HG02970 (cell line): ENCODE measurements around the gene PAK6.

ENCODE experiments used
- ATAC-seq: cut with Tn5 transposase; IDR thresholded peaks from one replicate; pipeline ENCODE4 v1.9.1; 2021; ENCODE audit warnings: mild to moderate bottlenecking, moderate library complexity, moderate number of reproducible peaks; ENCODE audit not compliant: unreplicated experiment, low FRiP score

PAK6 gene

GRCh38 chr15:40274350-40275274 lies 35.7 kb downstream of the PAK6 start:
- ATAC-seq: no peak

- ATAC-seq: no peak
Observed at GRCh38 chr15:40275523-40275922, 36.7 kb downstream of the PAK6 start.

GRCh38 chr15:40275954-40276353 lies 37.1 kb downstream of the PAK6 start:
- no peak for ATAC-seq

GRCh38 chr15:40276927-40277326 lies 38.1 kb downstream of the PAK6 start:
- no peak for ATAC-seq

GRCh38 chr15:40277471-40277870 lies 38.6 kb downstream of the PAK6 start:
- ATAC-seq: no peak

- ATAC-seq: no peak
Observed at GRCh38 chr15:40278026-40278425, 39.2 kb downstream of the PAK6 start.

- no peak for ATAC-seq
Observed at GRCh38 chr15:40279437-40280141, 40.7 kb downstream of the PAK6 start.

GRCh38 chr15:40280260-40281056 lies 41.6 kb downstream of the PAK6 start:
- ATAC-seq: no peak

GRCh38 chr15:40281057-40281800 lies 42.4 kb downstream of the PAK6 start:
- no peak for ATAC-seq

GRCh38 chr15:40281801-40282146 lies 42.9 kb downstream of the PAK6 start:
- ATAC-seq: no peak

- no peak for ATAC-seq
Observed at GRCh38 chr15:40282147-40282868, 43.4 kb downstream of the PAK6 start.

- no peak for ATAC-seq
Observed at GRCh38 chr15:40282869-40283614, 44.2 kb downstream of the PAK6 start, which contains the start of gene ANKRD63. TSS of gene ANKRD63 (minus strand) at chr15:40283064. CDS start at chr15:40282586, 478 bp downstream.

GRCh38 chr15:40283615-40284300 lies 44.9 kb downstream of the PAK6 start:
- no peak for ATAC-seq

GRCh38 chr15:40285151-40285550 lies 46.3 kb downstream of the PAK6 start:
- ATAC-seq: no peak

GRCh38 chr15:40285554-40286011 lies 46.7 kb downstream of the PAK6 start:
- ATAC-seq: no peak

- ATAC-seq: no peak
Observed at GRCh38 chr15:40286061-40286532, 47.2 kb downstream of the PAK6 start.

GRCh38 chr15:40286794-40287193 lies 47.9 kb downstream of the PAK6 start:
- no peak for ATAC-seq

GRCh38 chr15:40287505-40287904 lies 48.6 kb downstream of the PAK6 start:
- ATAC-seq: no peak
